ENCODE data around the gene TAOK3.

The TAOK3 gene

GRCh38 chr12:118318744-118319143 lies 54.0 kb downstream of the TAOK3 start:
- DNase-seq (ENCODE audit: low read depth): no peak
- TF ChIP-seq CTCF (IDR thresholded peaks at IDR 0.05; ENCODE audit: low read length, missing control alignments): no peak
- no peak overlapping the region for H3K4me3 ChIP-seq (replicated peaks; ENCODE audit: low read depth, low read length)

- DNase-seq (ENCODE audit: low read depth): no peak
- no peak for TF ChIP-seq CTCF (IDR thresholded peaks at IDR 0.05; ENCODE audit: low read length, missing control alignments)
- H3K4me3 ChIP-seq (replicated peaks; ENCODE audit: low read depth, low read length): no peak overlapping the region
These were observed 55.0 kb downstream of the TAOK3 start for GRCh38 chr12:118317729-118318128.

- no peak for TF ChIP-seq CTCF (IDR thresholded peaks at IDR 0.05; ENCODE audit: low read length, missing control alignments)
- DNase-seq (ENCODE audit: low read depth): no peak
- no peak overlapping the region for H3K4me3 ChIP-seq (replicated peaks; ENCODE audit: low read depth, low read length)
These were observed 56.9 kb downstream of the TAOK3 start for GRCh38 chr12:118315821-118316220.

- no peak for DNase-seq (ENCODE audit: low read depth)
- no peak for TF ChIP-seq CTCF (IDR thresholded peaks at IDR 0.05; ENCODE audit: low read length, missing control alignments)
- H3K4me3 ChIP-seq (replicated peaks; ENCODE audit: low read depth, low read length): no peak overlapping the region
These were observed 60.1 kb downstream of the TAOK3 start for GRCh38 chr12:118312578-118312977.

GRCh38 chr12:118311666-118312065 lies 61.0 kb downstream of the TAOK3 start:
- no peak for DNase-seq (ENCODE audit: low read depth)
- no peak overlapping the region for H3K4me3 ChIP-seq (replicated peaks; ENCODE audit: low read depth, low read length)
- no peak for TF ChIP-seq CTCF (IDR thresholded peaks at IDR 0.05; ENCODE audit: low read length, missing control alignments)

- TF ChIP-seq CTCF (IDR thresholded peaks at IDR 0.05; ENCODE audit: low read length, missing control alignments): no peak
- no peak for DNase-seq (ENCODE audit: low read depth)
- no peak overlapping the region for H3K4me3 ChIP-seq (replicated peaks; ENCODE audit: low read depth, low read length)
These were observed 62.4 kb downstream of the TAOK3 start for GRCh38 chr12:118310320-118310719.

DNA sequence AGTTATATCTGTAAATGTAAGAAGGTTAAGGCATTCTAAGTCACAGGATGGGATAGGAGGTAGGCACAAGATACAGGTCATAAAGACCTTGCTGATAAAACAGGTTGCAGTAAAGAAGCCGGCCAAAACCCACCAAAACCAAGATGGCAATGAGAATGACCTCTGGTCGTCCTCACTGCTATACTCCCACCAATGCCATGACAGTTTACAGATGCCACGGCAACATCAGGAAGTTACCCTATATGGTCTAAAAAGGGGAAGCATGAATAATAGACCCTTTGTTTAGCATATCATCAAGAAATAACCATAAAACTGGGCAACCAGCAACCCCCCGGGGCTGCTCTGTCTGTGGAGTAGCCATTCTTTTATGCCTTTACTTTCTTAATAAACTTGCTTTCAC lies 64.7 kb downstream of the TAOK3 start:
- peak; percentile 81 for DNase-seq (ENCODE audit: low read depth)
- H3K4me3 ChIP-seq (replicated peaks; ENCODE audit: low read depth, low read length): peak overlapping the region; percentile 53

Data from fibroblast of pulmonary artery (primary cell).